T follicular helper cell (primary cell): ENCODE data around the gene MGRN1.

Source experiments
- DNase-seq: peaks from one replicate; pipeline ENCODE4 v3.0.0-alpha.2; 2020; ENCODE audit warnings: low read depth

Gene MGRN1

GRCh38 chr16:4699046-4699556 is 74.5 kb downstream of the MGRN1 start:
- no peak for DNase-seq

GRCh38 chr16:4700380-4700996 is 75.9 kb downstream of the MGRN1 start:
- no peak for DNase-seq

GRCh38 chr16:4700997-4701743 is 76.5 kb downstream of the MGRN1 start:
- DNase-seq = no peak

- DNase-seq = no peak
These were observed 77.3 kb downstream of the MGRN1 start for GRCh38 chr16:4701791-4702465.

GRCh38 chr16:4702466-4702808 is 77.8 kb downstream of the MGRN1 start:
- DNase-seq = no peak

GRCh38 chr16:4703906-4704305 is 79.3 kb downstream of the MGRN1 start:
- no peak for DNase-seq

- DNase-seq = no peak
These were observed 79.9 kb downstream of the MGRN1 start for GRCh38 chr16:4704491-4704890.

GRCh38 chr16:4704913-4705312 is 80.3 kb downstream of the MGRN1 start:
- no peak for DNase-seq

- no peak for DNase-seq
These were observed 82.2 kb downstream of the MGRN1 start for GRCh38 chr16:4706871-4707270.

- DNase-seq = no peak
These were observed 84.9 kb downstream of the MGRN1 start for GRCh38 chr16:4709481-4709880.

GRCh38 chr16:4713663-4714501 is 89.3 kb downstream of the MGRN1 start:
- DNase-seq = no peak

GRCh38 chr16:4714996-4715395 is 90.4 kb downstream of the MGRN1 start:
- DNase-seq = no peak

GRCh38 chr16:4718466-4718865 is 93.8 kb downstream of the MGRN1 start:
- no peak for DNase-seq

GRCh38 chr16:4723071-4723767 is 98.6 kb downstream of the MGRN1 start:
- no peak for DNase-seq

- DNase-seq = no peak
These were observed 100.1 kb downstream of the MGRN1 start for GRCh38 chr16:4724661-4725270.

- DNase-seq = no peak
These were observed 102.0 kb downstream of the MGRN1 start for GRCh38 chr16:4726616-4727015.

GRCh38 chr16:4728676-4729075 is 104.0 kb downstream of the MGRN1 start:
- no peak for DNase-seq

GRCh38 chr16:4729876-4730275 is 105.2 kb downstream of the MGRN1 start:
- no peak for DNase-seq

GRCh38 chr16:4733211-4733742 is 108.7 kb downstream of the MGRN1 start:
- DNase-seq = no peak

- DNase-seq = peak; percentile 3
These were observed 109.1 kb downstream of the MGRN1 start for GRCh38 chr16:4733747-4734062.
